Peyer's patch (tissue), 4 donors: ENCODE measurements around the gene TBC1D2B. TPM values are rescaled to one million over a fixed set of nuclear protein-coding genes. Genes with fewer than 3 reads are reported as not detected.
A peak's percentile ranks its signal among the peaks of the same experiment; 100 is the strongest.

Experiments
- DNase-seq, 3 donors: peaks; one replicate each; pipeline ENCODE4 v3.0.0-alpha.2; 2017 to 2019
- H3K27ac ChIP-seq, 4 donors: fragments of 200-600 bp; sonication (generic); one replicate each; pipeline ENCODE4 v1.5.1; 2016 to 2019
- H3K27me3 ChIP-seq, 2 donors: fragments of 200-600 bp; sonication (generic); one replicate each; pipeline ENCODE4 v1.5.1; 2019
- H3K36me3 ChIP-seq, 3 donors: fragments of 200-600 bp; sonication (generic); one replicate each; pipeline ENCODE4 v1.5.1; 2016 to 2019
- H3K4me1 ChIP-seq, 4 donors: fragments of 200-600 bp; sonication (generic); one replicate each; pipeline ENCODE4 v1.5.1; 2016 to 2019
- H3K4me3 ChIP-seq, 4 donors: fragments of 200-600 bp; sonication (generic); 1 replicate in 3 of 4; 2 replicates in 1 of 4; pipeline ENCODE4 v1.5.1; 2016 to 2019; ENCODE audit warnings: mild to moderate bottlenecking in 1 of 4
- H3K9me3 ChIP-seq, 4 donors: fragments of 200-600 bp; sonication (generic); one replicate each; pipeline ENCODE4 v1.5.1; 2016 to 2019; ENCODE audit warnings: mild to moderate bottlenecking in 1 of 4
- POLR2A ChIP-seq, 2 donors: fragments of 450-650 bp; IDR thresholded peaks; one replicate each; pipeline ENCODE4 v1.5.1; 2017; ENCODE audit warnings: antibody characterized with exemption in 2 of 2, mild to moderate bottlenecking in 2 of 2, moderate library complexity in 2 of 2
- total RNA-seq, 4 donors: library from RNA; depleted of rRNA; stranded (reverse); fragments of >200 nt; gene quantifications; one replicate each; pipeline ENCODE4 v1.1.0, GENCODE V29; 2016
- TF ChIP-seq, protein P1 (sequence below), 6 experiments: fragments of 450-650 bp in 4 of 6; fragments of 200-600 bp in 2 of 6; sonication (generic) in 1 of 6; IDR thresholded peaks; one replicate each; pipeline ENCODE4 v1.5.1; 2017 to 2019; ENCODE audit warnings: antibody characterized with exemption in 6 of 6, mild to moderate bottlenecking in 3 of 6, moderate library complexity in 1 of 6

Gene TBC1D2B
- total RNA-seq, 4 donors from 2014 or later, result 52.9 to 94.9 (median 72.4) TPM

DNA sequence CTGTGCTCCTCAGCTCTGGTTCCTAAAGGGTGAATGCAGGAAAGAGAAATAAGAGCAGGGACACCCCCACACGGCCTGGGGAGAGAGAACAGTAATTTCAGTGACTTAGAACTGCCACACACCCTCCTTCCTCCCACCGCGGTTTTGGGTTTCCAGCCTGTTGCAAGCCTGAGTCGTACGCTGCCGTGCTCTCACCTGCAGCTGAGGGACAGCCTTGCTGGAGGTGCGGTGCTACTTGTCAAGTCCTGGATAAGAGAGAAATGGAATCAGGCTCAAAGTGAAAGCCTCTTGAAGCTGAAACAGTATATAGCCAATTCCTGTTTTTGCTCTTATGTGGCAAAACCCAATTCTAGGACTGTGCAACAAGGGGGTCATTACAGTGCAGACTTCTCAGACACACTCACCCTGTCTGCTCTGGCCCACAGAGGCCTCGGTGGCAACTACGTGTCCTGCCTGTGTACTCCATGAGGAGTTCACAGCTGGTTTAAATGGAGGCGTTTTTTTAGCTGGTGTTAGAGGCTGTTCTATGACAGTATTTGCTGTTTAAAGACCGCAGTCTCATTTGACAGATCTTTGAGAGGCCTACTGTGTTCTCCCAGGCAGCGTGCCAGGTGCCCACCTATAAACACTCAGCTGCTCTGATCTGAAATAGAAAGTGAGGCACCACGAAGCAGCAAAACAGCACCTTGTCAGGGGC lies 42.9 kb downstream of the TBC1D2B start:
- H3K4me3 ChIP-seq, result no peak overlapping the region
- no peaks in the 10 kb centered on the region for H3K9me3 ChIP-seq

DNA sequence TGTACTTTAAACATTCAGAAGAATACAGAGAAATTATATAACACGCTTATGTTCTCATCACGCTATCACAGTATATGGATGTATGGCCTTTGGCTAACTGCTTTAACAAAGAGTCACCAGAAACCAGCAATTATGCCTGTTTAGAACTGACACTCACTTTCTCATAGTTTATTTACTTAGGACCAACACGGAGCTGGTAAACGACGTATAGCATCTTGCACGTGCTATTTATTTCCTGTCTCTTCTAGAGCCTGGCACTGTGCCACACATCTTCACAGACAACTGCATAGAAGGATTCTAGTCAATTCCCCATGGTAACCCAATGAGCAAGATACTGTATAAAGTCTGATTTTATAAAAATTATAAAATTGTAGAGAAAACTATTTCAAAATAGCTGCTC lies 43.6 kb downstream of the TBC1D2B start:
- Histone ChIP-seq H3K27me3 (no peaks in the 10 kb centered on the region), H3K27ac (peak overlapping the region in 3 of 4 donors; percentile 66 to 72 (median 68)), H3K4me1 (peaks cover 0 to 35% (median 12%) of the 10 kb centered on the region in 4 donors), H3K4me3 (no peak overlapping the region), H3K36me3 (peaks cover 0 to 13% (median 0%) of the 10 kb centered on the region in 3 donors), H3K9me3 (no peaks in the 10 kb centered on the region)
- TF ChIP-seq, protein P1, sequence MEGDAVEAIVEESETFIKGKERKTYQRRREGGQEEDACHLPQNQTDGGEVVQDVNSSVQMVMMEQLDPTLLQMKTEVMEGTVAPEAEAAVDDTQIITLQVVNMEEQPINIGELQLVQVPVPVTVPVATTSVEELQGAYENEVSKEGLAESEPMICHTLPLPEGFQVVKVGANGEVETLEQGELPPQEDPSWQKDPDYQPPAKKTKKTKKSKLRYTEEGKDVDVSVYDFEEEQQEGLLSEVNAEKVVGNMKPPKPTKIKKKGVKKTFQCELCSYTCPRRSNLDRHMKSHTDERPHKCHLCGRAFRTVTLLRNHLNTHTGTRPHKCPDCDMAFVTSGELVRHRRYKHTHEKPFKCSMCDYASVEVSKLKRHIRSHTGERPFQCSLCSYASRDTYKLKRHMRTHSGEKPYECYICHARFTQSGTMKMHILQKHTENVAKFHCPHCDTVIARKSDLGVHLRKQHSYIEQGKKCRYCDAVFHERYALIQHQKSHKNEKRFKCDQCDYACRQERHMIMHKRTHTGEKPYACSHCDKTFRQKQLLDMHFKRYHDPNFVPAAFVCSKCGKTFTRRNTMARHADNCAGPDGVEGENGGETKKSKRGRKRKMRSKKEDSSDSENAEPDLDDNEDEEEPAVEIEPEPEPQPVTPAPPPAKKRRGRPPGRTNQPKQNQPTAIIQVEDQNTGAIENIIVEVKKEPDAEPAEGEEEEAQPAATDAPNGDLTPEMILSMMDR (IDR thresholded peaks at IDR 0.05), result no peak
- no peak for TF ChIP-seq POLR2A (IDR thresholded peaks at IDR 0.05)
- peak in 2 of 3 donors; percentile 62 to 75 for DNase-seq

More for the DNA sequence above, 42.9 kb downstream of the TBC1D2B start:
- H3K36me3 ChIP-seq, result peaks cover 0 to 5% (median 0%) of the 10 kb centered on the region in 3 donors
- peak overlapping the region; percentile 11 to 72 (median 67) for H3K27ac ChIP-seq
- TF ChIP-seq, protein P1 (IDR thresholded peaks at IDR 0.05), result no peak
- TF ChIP-seq POLR2A (IDR thresholded peaks at IDR 0.05), result no peak
- peaks cover 0 to 39% (median 13%) of the 10 kb centered on the region in 4 donors for H3K4me1 ChIP-seq
- no peaks in the 10 kb centered on the region for H3K27me3 ChIP-seq
- DNase-seq, result peak in 2 of 3 donors; percentile 78 to 89

DNA sequence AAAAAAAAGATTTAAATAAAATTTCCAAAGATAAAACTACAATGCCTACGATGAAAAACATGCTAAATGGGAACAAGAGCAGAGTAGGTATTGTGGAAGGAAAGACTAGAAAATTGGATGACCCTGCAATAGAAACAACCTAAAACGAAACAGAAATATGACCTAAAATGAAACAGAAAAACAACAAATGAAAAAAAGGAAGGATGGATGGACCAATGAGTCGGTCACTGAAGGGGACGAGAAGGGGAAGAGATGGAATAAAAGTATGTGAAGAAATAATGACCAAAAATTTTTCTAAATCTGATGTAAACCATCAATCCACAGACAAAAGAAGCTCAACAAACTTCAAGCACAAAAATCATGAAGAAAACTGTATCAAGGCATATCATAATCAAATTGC lies 44.8 kb downstream of the TBC1D2B start:
- Histone ChIP-seq H3K27ac (no peak overlapping the region), H3K4me3 (no peak overlapping the region), H3K9me3 (no peaks in the 10 kb centered on the region), H3K4me1 (peaks cover 0 to 24% (median 9%) of the 10 kb centered on the region in 4 donors), H3K27me3 (no peaks in the 10 kb centered on the region), H3K36me3 (peaks cover 0 to 25% (median 0%) of the 10 kb centered on the region in 3 donors)
- no peak for DNase-seq
- TF ChIP-seq, protein P1 (IDR thresholded peaks at IDR 0.05), result no peak
- no peak for TF ChIP-seq POLR2A (IDR thresholded peaks at IDR 0.05)

DNA sequence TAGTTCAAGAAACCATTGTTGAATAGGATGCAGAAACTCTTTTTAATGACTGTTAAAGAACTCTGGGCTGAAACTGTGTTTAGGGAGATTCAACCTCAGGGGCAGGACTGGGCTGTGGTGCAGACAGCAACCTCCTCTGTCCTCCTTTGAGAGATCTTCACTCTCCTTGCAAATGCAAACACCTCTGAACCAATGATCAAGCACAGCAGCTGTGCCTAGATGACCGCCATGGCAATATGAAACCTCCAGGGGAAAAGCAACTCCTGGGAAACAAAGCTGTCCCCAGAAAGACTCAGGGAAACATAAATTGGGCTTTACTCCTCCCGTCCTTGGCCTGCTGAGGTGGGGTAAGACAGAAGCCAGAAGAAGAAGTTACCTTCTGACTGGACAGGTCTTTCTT lies 52.6 kb downstream of the TBC1D2B start:
- H3K4me3 ChIP-seq, result no peak overlapping the region
- no peaks in the 10 kb centered on the region for H3K27me3 ChIP-seq
- TF ChIP-seq POLR2A (IDR thresholded peaks at IDR 0.05), result no peak
- TF ChIP-seq, protein P1 (IDR thresholded peaks at IDR 0.05), result no peak
- peaks cover 0 to 85% (median 0%) of the 10 kb centered on the region in 3 donors for H3K36me3 ChIP-seq
- no peak for DNase-seq
- H3K27ac ChIP-seq, result peak overlapping the region; percentile 5 to 66 (median 34)
- H3K9me3 ChIP-seq, result no peaks in the 10 kb centered on the region
- H3K4me1 ChIP-seq, result peaks cover 0 to 17% (median 0%) of the 10 kb centered on the region in 4 donors

DNA sequence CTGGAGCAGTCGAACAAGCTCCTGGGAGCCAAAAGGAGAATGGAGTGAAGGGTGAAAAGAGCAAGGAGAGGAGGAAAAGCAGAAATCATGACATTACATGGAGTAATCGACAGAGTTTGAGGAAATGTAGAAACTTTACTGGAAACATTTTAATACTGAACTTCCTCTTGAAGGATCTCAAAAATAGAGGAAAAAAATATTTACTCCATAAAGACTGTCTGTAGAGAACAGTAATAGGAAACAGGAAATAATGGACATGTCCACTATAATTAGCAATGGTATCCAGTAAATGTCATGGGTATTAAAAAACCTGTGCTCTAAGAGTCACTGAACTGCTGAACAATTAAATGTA lies 53.0 kb downstream of the TBC1D2B start:
- Histone ChIP-seq H3K9me3 (no peaks in the 10 kb centered on the region), H3K27ac (peak overlapping the region; percentile 5 to 66 (median 34)), H3K36me3 (peaks cover 0 to 86% (median 0%) of the 10 kb centered on the region in 3 donors), H3K27me3 (no peaks in the 10 kb centered on the region), H3K4me1 (peaks cover 0 to 17% (median 0%) of the 10 kb centered on the region in 4 donors), H3K4me3 (no peak overlapping the region)
- no peak for TF ChIP-seq POLR2A (IDR thresholded peaks at IDR 0.05)
- TF ChIP-seq, protein P1 (IDR thresholded peaks at IDR 0.05), result no peak
- DNase-seq, result no peak
